Bronchial epithelial cell (primary cell): ENCODE results near the gene EMP3. TPM values are rescaled to one million over a fixed set of nuclear protein-coding genes. Genes with fewer than 3 reads are reported as not detected.
A peak's percentile ranks its signal among the peaks of the same experiment; 100 is the strongest.

Source experiments
- DNase-seq: peaks from one replicate; pipeline ENCODE4 v3.0.0-alpha.2; 2010; ENCODE audit warnings: low read depth
- FAIRE-seq: peaks from 2 replicates; lab custom pipeline; 2011; peaks lifted over from hg19 to GRCh38; lab: Jason Lieb, UNC
- H3K27me3 ChIP-seq: 2 replicates; pipeline ENCODE4 v1.5.1; 2011; ENCODE audit warnings: low read length; ENCODE audit not compliant: control insufficient read depth, insufficient read depth
- H3K36me3 ChIP-seq: 2 replicates; pipeline ENCODE4 v1.5.1; 2011; ENCODE audit warnings: low read length; ENCODE audit not compliant: control insufficient read depth, insufficient read depth
- H3K4me3 ChIP-seq: 2 replicates; pipeline ENCODE4 v1.5.1; 2011; ENCODE audit warnings: mild to moderate bottlenecking, low read depth, low read length, control low read depth
- CTCF ChIP-seq: IDR thresholded peaks from 2 replicates; pipeline ENCODE4 v1.5.1; 2011; ENCODE audit warnings: mild to moderate bottlenecking, moderate library complexity, low read length, control low read depth, inconsistent platforms; ENCODE audit not compliant: insufficient read depth, severe bottlenecking
- total RNA-seq: library from RNA; depleted of rRNA; stranded (reverse); fragments of >200 nt; gene quantifications from 2 replicates; pipeline ENCODE4 v1.2.1, GENCODE V29; 2014

Gene EMP3
- total RNA-seq, 1 donor from 2014 or later: 9.0 TPM

- FAIRE-seq: no peak
- Histone ChIP-seq H3K36me3 (no peaks in the 10 kb centered on the region), H3K27me3 (no peaks in the 10 kb centered on the region), H3K4me3 (peak overlapping the region; percentile 52)
- peak; percentile 89 for DNase-seq
- TF ChIP-seq CTCF: no peak
These were observed 4.1 kb upstream of the EMP3 start for GRCh38 chr19:48321372-48321621.

- DNase-seq (peak; percentile 91), FAIRE-seq (no peak)
- no peaks in the 10 kb centered on the region for H3K36me3 ChIP-seq
- peak overlapping the region; percentile 52 for H3K4me3 ChIP-seq
- peak; percentile 7 for TF ChIP-seq CTCF
- H3K27me3 ChIP-seq: no peaks in the 10 kb centered on the region
These were observed 3.4 kb upstream of the EMP3 start for GRCh38 chr19:48321622-48322591.

GRCh38 chr19:48329167-48329891, 4.0 kb downstream of the EMP3 start:
- DNase-seq (peak; percentile 68), FAIRE-seq (no peak)
- no peaks in the 10 kb centered on the region for H3K36me3 ChIP-seq
- TF ChIP-seq CTCF: no peak
- H3K4me3 ChIP-seq: no peak overlapping the region
- no peaks in the 10 kb centered on the region for H3K27me3 ChIP-seq

GRCh38 chr19:48330012-48330681, 4.8 kb downstream of the EMP3 start:
- Histone ChIP-seq H3K27me3 (no peaks in the 10 kb centered on the region), H3K36me3 (no peaks in the 10 kb centered on the region), H3K4me3 (peak overlapping the region; percentile 47)
- TF ChIP-seq CTCF: peak; percentile 25
- FAIRE-seq (no peak), DNase-seq (peak; percentile 69)

- no peak for TF ChIP-seq CTCF
- H3K27me3 ChIP-seq: no peaks in the 10 kb centered on the region
- FAIRE-seq (no peak), DNase-seq (no peak)
- H3K4me3 ChIP-seq: peak overlapping the region; percentile 23
- no peaks in the 10 kb centered on the region for H3K36me3 ChIP-seq
These were observed 7.0 kb downstream of the EMP3 start for GRCh38 chr19:48332351-48332661.
